GM12872 (cell line): ENCODE data around the gene NAPB.

Source experiments
- CTCF ChIP-seq: IDR thresholded peaks from 3 replicates; pipeline ENCODE4 v1.5.1; 2011; ENCODE audit warnings: low read depth, mild to moderate bottlenecking, low read length, moderate library complexity; ENCODE audit not compliant: insufficient read depth

The NAPB gene

GRCh38 chr20:23410916-23411695 lies 10.2 kb downstream of the NAPB start:
- no peak for TF ChIP-seq CTCF

GRCh38 chr20:23409800-23410199 lies 11.5 kb downstream of the NAPB start:
- TF ChIP-seq CTCF = no peak

GRCh38 chr20:23408957-23409356 lies 12.3 kb downstream of the NAPB start:
- no peak for TF ChIP-seq CTCF

- TF ChIP-seq CTCF = no peak
These were observed 13.4 kb downstream of the NAPB start for GRCh38 chr20:23407781-23408464.

GRCh38 chr20:23406880-23407279 lies 14.4 kb downstream of the NAPB start:
- TF ChIP-seq CTCF = no peak

- no peak for TF ChIP-seq CTCF
These were observed 17.1 kb downstream of the NAPB start for GRCh38 chr20:23404196-23404595.

GRCh38 chr20:23403751-23404150 lies 17.5 kb downstream of the NAPB start:
- no peak for TF ChIP-seq CTCF
